Mesendoderm (in vitro differentiated cells): Measurements from ENCODE around the gene TMEM63B.
"Not testable (repeated sequence)": the region's sequence is repeated elsewhere in the genome, so short reads cannot be mapped to it uniquely, and the experiment has no call there.

ENCODE experiments used
- DNase-seq: peaks from one replicate; pipeline ENCODE4 v3.0.0; 2013
- H2AK5ac ChIP-seq: 2 replicates; pipeline ENCODE4 v1.6.1; 2013; ENCODE audit warnings: low read length, inconsistent platforms
- H2BK120ac ChIP-seq: 2 replicates; pipeline ENCODE4 v1.6.1; 2013; ENCODE audit warnings: low read depth, mild to moderate bottlenecking, low read length, moderate library complexity, mixed read lengths
- H2BK15ac ChIP-seq: replicated peaks from 2 replicates; pipeline ENCODE4 v1.6.1; 2013; ENCODE audit warnings: low read depth, mild to moderate bottlenecking, moderate library complexity
- H2BK5ac ChIP-seq: 2 replicates; pipeline ENCODE4 v1.6.1; 2013; ENCODE audit warnings: low read length, inconsistent platforms
- H3K18ac ChIP-seq: 2 replicates; pipeline ENCODE4 v1.6.1; 2013; ENCODE audit warnings: mild to moderate bottlenecking, low read length, mixed read lengths
- H3K23ac ChIP-seq: one replicate; pipeline ENCODE4 v1.6.1; 2013; ENCODE audit warnings: low read length
- H3K27ac ChIP-seq: 2 replicates; pipeline ENCODE4 v1.5.1; 2013; ENCODE audit warnings: low read depth, mild to moderate bottlenecking, inconsistent platforms, low read length, moderate library complexity
- H3K27me3 ChIP-seq: 2 replicates; pipeline ENCODE4 v1.6.1; 2013; ENCODE audit warnings: low read length, control low read depth, mild to moderate bottlenecking, inconsistent platforms; ENCODE audit not compliant: insufficient read depth, poor library complexity
- H3K36me3 ChIP-seq: 2 replicates; pipeline ENCODE4 v1.6.1; 2013; ENCODE audit warnings: low read length, inconsistent platforms; ENCODE audit not compliant: control insufficient read depth, insufficient read depth
- H3K4ac ChIP-seq: one replicate; pipeline ENCODE4 v1.6.1; 2013; ENCODE audit warnings: low read depth, mild to moderate bottlenecking, low read length, moderate library complexity
- H3K4me1 ChIP-seq: 2 replicates; pipeline ENCODE4 v1.6.1; 2013; ENCODE audit warnings: low read depth, low read length, inconsistent platforms; ENCODE audit not compliant: control insufficient read depth
- H3K4me2 ChIP-seq: 2 replicates; pipeline ENCODE4 v1.6.1; 2013; ENCODE audit warnings: low read length
- H3K4me3 ChIP-seq: 2 replicates; pipeline ENCODE4 v1.5.1; 2013; ENCODE audit warnings: mild to moderate bottlenecking, low read length
- H3K56ac ChIP-seq: one replicate; pipeline ENCODE4 v1.6.1; 2013; ENCODE audit warnings: low read length
- H3K79me1 ChIP-seq: 2 replicates; pipeline ENCODE4 v1.6.1; 2013; ENCODE audit warnings: low read length, inconsistent platforms
- H3K79me2 ChIP-seq: 2 replicates; pipeline ENCODE4 v1.6.1; 2013; ENCODE audit warnings: mild to moderate bottlenecking, low read length; ENCODE audit not compliant: control insufficient read depth, insufficient read depth
- H3K9ac ChIP-seq: 2 replicates; pipeline ENCODE4 v1.6.1; 2013; ENCODE audit warnings: low read length, inconsistent platforms
- H4K5ac ChIP-seq: one replicate; pipeline ENCODE4 v1.6.1; 2013; ENCODE audit warnings: low read length
- H4K8ac ChIP-seq: one replicate; pipeline ENCODE4 v1.6.1; 2013; ENCODE audit warnings: low read depth, mild to moderate bottlenecking, control low read depth, low read length, moderate library complexity
- WGBS: extraction: QIAGEN DNeasy Blood & Tissue Kit; methylation state at CpG from one replicate; pipeline ENCODE4 v1.1.7; 2013; ENCODE audit warnings: low lambda C conversion rate, missing lambda C conversion rate; ENCODE audit not compliant: insufficient coverage; ENCODE audit errors: extremely low coverage; 5-methylcytosine and 5-hydroxymethylcytosine counted together

Gene TMEM63B

DNA sequence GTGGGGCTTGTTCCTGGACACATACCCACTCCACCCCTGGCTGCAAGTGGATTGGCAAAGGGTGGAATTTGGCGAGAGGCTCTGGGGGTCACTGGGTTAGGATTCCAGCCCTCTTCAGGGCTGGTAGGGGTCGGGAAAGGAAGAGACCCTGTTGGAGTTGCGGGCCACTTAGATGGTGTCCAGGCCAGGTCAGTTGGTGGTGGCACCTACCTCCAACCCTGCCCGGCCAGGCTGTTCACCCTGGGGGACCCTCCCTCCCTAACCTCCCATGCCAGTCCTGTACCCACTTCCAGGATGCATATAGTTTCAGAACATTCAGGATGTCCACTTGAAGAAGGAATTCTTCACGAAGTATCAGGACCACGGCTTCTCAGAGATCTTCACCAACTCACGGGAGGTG lies 52.3 kb downstream of the TMEM63B start:
- no peak overlapping the region for H3K23ac ChIP-seq
- DNase-seq = no peak
- H3K4me1 ChIP-seq = no peaks in the 10 kb centered on the region
- no peak overlapping the region for H4K8ac ChIP-seq
- H2BK120ac ChIP-seq = no peak overlapping the region
- H3K27me3 ChIP-seq = no peaks in the 10 kb centered on the region
- H3K56ac ChIP-seq = no peak overlapping the region
- H3K79me1 ChIP-seq = no peaks in the 10 kb centered on the region
- no peaks in the 10 kb centered on the region for H3K79me2 ChIP-seq
- H2BK15ac ChIP-seq = no peak overlapping the region
- no CpG with 5 or more reads among the region's 7 CpGs for WGBS
- H3K4me2 ChIP-seq = no peak overlapping the region
- H2AK5ac ChIP-seq = no peak overlapping the region
- H3K9ac ChIP-seq = no peak overlapping the region
- H3K4ac ChIP-seq = no peak overlapping the region
- no peak overlapping the region for H3K4me3 ChIP-seq
- no peak overlapping the region for H3K27ac ChIP-seq
- H4K5ac ChIP-seq = no peak overlapping the region
- no peak overlapping the region for H3K18ac ChIP-seq
- H3K36me3 ChIP-seq = no peaks in the 10 kb centered on the region
- H2BK5ac ChIP-seq = no peak overlapping the region

DNA sequence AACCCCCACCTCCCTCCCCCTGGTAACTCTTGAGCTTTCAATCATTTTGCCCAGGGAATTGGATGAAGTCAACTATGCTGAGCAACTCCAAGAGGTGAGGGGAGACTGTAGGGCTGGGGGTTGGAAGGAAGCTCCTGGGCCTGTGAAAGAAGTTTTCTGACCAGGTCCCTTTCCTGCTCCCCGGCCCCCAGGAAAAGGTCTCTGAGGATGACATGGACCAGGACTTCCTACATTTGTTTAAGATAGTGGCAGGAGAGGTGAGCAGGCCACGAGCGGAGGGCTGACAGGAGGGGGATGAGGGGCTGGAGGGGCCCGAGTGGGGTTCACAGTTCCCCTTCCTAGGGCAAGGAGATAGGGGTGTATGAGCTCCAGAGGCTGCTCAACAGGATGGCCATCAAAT lies 53.1 kb downstream of the TMEM63B start:
- H3K23ac ChIP-seq = no peak overlapping the region

DNA sequence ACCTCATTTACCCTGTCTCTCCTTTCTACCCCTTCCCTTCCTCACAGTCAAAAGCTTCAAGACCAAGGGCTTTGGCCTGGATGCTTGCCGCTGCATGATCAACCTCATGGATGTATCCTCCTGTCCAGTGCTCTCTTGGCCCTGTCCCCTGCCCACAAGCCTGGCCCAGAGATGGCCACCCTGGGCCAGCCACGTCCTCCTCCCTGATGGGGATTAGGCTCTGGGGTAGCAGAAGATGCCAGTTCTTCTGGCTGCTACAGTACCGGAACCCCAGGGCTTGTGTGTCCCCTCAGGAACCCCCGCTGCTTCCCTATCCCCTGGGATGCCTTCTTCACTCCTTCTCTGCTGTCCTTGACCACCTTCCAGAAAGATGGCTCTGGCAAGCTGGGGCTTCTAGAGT lies 53.5 kb downstream of the TMEM63B start:
- Histone ChIP-seq H2BK5ac (no peak overlapping the region), H3K18ac (no peak overlapping the region), H3K4ac (no peak overlapping the region), H3K4me3 (no peak overlapping the region), H4K5ac (no peak overlapping the region), H3K79me1 (no peaks in the 10 kb centered on the region), H3K4me1 (peaks cover under 1% of the 10 kb centered on the region), H2AK5ac (no peak overlapping the region), H2BK15ac (no peak overlapping the region), H3K79me2 (no peaks in the 10 kb centered on the region), H3K27me3 (no peaks in the 10 kb centered on the region), H3K36me3 (no peaks in the 10 kb centered on the region), H3K9ac (no peak overlapping the region), H3K27ac (no peak overlapping the region), H3K4me2 (no peak overlapping the region), H4K8ac (no peak overlapping the region), H2BK120ac (no peak overlapping the region), H3K23ac (no peak overlapping the region), H3K56ac (no peak overlapping the region)
- no peak for DNase-seq
- no CpG with 5 or more reads among the region's 4 CpGs for WGBS

More for the DNA sequence above, 53.1 kb downstream of the TMEM63B start:
- Histone ChIP-seq H3K79me2 (no peaks in the 10 kb centered on the region), H2BK15ac (no peak overlapping the region), H3K56ac (no peak overlapping the region), H2AK5ac (no peak overlapping the region), H4K5ac (no peak overlapping the region), H3K4me3 (no peak overlapping the region), H2BK120ac (no peak overlapping the region), H4K8ac (no peak overlapping the region), H3K4me1 (no peaks in the 10 kb centered on the region), H3K4ac (no peak overlapping the region), H2BK5ac (no peak overlapping the region), H3K36me3 (no peaks in the 10 kb centered on the region), H3K4me2 (no peak overlapping the region), H3K9ac (no peak overlapping the region), H3K79me1 (no peaks in the 10 kb centered on the region), H3K27ac (no peak overlapping the region), H3K27me3 (no peaks in the 10 kb centered on the region), H3K18ac (no peak overlapping the region)
- WGBS = no CpG with 5 or more reads among the region's 4 CpGs
- DNase-seq = no peak

DNA sequence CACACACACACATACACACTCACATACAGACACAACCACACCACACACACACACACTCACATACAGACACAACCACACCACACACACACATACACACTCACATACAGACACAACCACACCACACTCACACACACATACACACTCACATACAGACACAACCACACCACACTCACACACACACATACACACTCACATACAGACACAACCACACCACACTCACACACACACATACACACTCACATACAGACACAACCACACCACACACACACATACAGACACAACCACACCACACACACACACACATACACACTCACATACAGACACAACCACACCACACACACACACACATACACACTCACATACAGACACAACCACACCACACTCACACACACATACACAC lies 54.4 kb downstream of the TMEM63B start:
- H2BK120ac ChIP-seq, H3K27ac ChIP-seq, H4K5ac ChIP-seq, H4K8ac ChIP-seq, H3K18ac ChIP-seq, H3K4me3 ChIP-seq, H2BK5ac ChIP-seq, H3K27me3 ChIP-seq, H3K79me1 ChIP-seq, H2BK15ac ChIP-seq, H3K9ac ChIP-seq, DNase-seq, H3K4me1 ChIP-seq, H3K79me2 ChIP-seq, H3K4me2 ChIP-seq, H3K36me3 ChIP-seq, H3K4ac ChIP-seq, H2AK5ac ChIP-seq, H3K23ac ChIP-seq, H3K56ac ChIP-seq: not testable (repeated sequence)

DNA sequence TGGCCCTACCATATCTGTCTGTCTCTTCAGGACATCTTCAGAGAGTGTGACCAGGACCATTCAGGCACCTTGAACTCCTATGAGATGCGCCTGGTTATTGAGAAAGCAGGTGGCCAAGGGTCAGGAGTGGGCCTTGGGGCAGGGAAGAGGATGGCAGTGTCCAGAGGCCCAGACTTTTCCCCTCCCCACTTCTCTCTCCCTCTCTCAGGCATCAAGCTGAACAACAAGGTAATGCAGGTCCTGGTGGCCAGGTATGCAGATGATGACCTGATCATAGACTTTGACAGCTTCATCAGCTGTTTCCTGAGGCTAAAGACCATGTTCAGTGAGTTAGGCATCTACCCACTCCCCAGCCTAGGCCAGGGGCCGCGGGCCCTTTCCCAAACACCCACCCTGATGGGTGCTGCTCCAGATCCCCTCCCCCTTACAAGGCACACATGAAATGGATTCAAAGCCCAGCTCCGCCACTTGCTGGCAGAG lies 55.6 kb downstream of the TMEM63B start:
- H3K4me3 ChIP-seq = no peak overlapping the region
- H3K27ac ChIP-seq = no peak overlapping the region
- H4K5ac ChIP-seq = no peak overlapping the region
- H3K23ac ChIP-seq = no peak overlapping the region
- H3K27me3 ChIP-seq = no peaks in the 10 kb centered on the region
- WGBS = no CpG with 5 or more reads among the region's 4 CpGs
- no peak overlapping the region for H3K9ac ChIP-seq
- no peak overlapping the region for H2BK15ac ChIP-seq
- DNase-seq = no peak
- H4K8ac ChIP-seq = no peak overlapping the region
- H3K4me1 ChIP-seq = peaks cover 2% of the 10 kb centered on the region
- no peak overlapping the region for H3K56ac ChIP-seq
- no peak overlapping the region for H2AK5ac ChIP-seq
- H2BK5ac ChIP-seq = no peak overlapping the region
- no peak overlapping the region for H2BK120ac ChIP-seq
- H3K18ac ChIP-seq = no peak overlapping the region
- no peaks in the 10 kb centered on the region for H3K36me3 ChIP-seq
- H3K79me2 ChIP-seq = no peaks in the 10 kb centered on the region
- H3K4me2 ChIP-seq = no peak overlapping the region
- H3K79me1 ChIP-seq = no peaks in the 10 kb centered on the region
- no peak overlapping the region for H3K4ac ChIP-seq

DNA sequence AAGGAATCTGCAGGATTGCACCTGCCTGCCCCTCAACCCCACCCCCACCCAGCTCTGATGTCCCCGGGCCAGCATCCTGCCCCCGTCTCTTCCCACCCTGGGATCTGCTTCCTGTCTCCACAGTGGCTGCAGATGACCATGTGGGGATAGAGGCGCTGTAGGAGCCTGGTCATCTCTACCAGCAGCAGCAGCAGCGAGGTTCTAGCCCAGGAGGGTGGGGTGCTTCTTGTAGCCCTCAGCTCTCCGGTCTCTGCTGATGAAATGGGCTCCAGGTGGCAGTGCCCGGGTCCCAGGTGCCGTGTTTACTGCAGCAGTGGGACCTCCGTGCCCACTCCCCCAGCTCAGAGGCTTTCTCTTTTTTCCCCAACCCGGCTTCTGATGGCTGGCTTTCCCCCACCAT lies 56.4 kb downstream of the TMEM63B start:
- Histone ChIP-seq H2BK15ac (no peak overlapping the region), H3K4me1 (peaks cover 2% of the 10 kb centered on the region), H3K4me3 (no peak overlapping the region), H4K5ac (no peak overlapping the region), H2BK5ac (no peak overlapping the region), H3K18ac (no peak overlapping the region), H3K56ac (no peak overlapping the region), H4K8ac (no peak overlapping the region), H3K4ac (no peak overlapping the region), H3K79me2 (no peaks in the 10 kb centered on the region), H3K9ac (no peak overlapping the region), H3K36me3 (no peaks in the 10 kb centered on the region), H2AK5ac (no peak overlapping the region), H3K4me2 (no peak overlapping the region), H3K27ac (no peak overlapping the region), H3K23ac (no peak overlapping the region), H3K79me1 (no peaks in the 10 kb centered on the region), H2BK120ac (no peak overlapping the region), H3K27me3 (no peaks in the 10 kb centered on the region)
- no peak for DNase-seq
- WGBS = no CpG with 5 or more reads among the region's 9 CpGs
